HG02943 (cell line): ENCODE data around the gene LIPH.
"Not testable (repeated sequence)": the region's sequence is repeated elsewhere in the genome, so short reads cannot be mapped to it uniquely, and the experiment has no call there.

Source experiments
- ATAC-seq: cut with Tn5 transposase; IDR thresholded peaks from one replicate; pipeline ENCODE4 v1.9.1; 2021; ENCODE audit warnings: mild to moderate bottlenecking, low read depth, moderate library complexity; ENCODE audit not compliant: unreplicated experiment

Gene LIPH

DNA sequence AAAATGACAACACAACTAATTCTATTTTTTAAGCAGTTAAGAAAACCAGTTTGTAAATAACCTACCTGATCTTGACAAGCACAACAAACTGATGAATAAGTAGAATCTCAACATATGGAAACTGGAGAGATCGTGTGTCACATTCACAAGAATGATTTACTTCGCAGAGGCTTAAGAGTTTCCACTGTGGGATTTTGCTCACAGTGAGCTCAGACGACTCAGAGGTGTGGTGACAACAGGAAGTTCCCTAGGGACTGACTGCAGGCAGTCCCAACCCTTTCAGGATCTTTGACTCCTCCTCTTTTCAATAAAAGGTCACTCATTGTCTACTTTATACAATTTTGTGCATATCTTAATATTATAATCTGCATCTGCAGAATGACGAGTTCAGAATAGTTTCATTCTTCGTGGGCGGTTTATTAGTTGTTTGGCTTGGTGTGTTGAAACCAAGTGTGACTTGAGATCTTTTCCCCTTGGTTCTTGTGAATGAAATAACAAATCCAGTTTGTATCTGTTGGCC is at the start of gene LIPH:
Gene LIPH (minus strand): TSS at position 231 of the 520 bp plus-strand sequence. CDS start 117 bp downstream, at position 114.
- peak; percentile 65 for ATAC-seq

DNA sequence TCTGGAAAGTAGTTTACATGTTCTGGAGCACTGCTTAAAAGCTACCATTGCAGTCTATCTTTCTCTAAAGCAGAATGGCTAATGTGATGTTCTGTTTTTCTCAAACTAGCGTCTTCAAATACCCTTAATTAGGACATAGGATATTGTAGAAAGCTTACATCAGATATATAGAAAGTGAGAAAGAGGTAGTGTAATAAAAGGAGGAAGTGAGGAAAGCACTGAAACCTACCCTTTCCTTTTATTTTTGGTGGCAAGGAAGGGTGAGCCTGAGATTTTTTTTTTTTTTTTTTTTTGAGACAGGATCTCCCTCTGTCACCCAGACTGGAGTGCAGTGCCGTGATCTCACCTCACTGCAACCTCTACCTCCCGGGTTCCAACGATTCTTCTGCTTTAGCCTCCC is 43.1 kb upstream of the LIPH start:
- no peak for ATAC-seq

DNA sequence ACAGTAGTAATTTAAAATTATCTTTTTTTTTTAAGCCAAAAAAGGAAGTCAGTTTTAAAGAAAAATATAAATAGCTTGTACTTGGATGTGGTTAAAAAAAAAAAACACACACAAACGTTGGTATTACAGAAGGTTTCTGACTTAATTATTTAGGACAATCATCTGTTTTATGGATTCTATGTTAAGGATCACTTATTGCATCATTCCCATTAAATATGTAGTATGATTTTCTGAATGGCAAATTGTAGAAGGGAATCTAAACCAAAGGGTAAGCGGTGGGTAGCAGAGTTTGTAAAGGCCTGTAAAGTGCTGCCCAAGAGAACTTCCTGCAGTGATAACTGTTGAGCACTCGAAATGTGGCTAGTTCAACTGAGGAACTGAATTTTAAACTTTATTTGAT is 41.7 kb upstream of the LIPH start:
- ATAC-seq, result no peak

DNA sequence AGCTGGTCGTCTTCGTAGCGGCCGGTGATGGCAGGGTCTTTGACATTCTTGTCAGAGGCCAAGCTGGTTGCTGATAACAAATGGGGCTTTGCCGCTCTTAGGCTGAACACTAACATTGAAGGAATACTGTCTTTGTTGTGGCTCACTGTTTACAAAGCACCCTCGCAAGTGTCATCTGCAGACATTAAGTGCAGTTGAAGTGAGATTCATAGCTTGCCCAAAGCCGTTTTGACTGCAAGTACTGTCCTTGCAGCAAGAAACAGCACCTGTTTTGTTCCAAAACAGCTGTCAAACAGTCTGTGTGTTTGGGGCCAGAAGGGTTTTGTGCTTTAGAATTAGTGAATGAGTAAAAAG is 34.3 kb upstream of the LIPH start:
- no peak for ATAC-seq

DNA sequence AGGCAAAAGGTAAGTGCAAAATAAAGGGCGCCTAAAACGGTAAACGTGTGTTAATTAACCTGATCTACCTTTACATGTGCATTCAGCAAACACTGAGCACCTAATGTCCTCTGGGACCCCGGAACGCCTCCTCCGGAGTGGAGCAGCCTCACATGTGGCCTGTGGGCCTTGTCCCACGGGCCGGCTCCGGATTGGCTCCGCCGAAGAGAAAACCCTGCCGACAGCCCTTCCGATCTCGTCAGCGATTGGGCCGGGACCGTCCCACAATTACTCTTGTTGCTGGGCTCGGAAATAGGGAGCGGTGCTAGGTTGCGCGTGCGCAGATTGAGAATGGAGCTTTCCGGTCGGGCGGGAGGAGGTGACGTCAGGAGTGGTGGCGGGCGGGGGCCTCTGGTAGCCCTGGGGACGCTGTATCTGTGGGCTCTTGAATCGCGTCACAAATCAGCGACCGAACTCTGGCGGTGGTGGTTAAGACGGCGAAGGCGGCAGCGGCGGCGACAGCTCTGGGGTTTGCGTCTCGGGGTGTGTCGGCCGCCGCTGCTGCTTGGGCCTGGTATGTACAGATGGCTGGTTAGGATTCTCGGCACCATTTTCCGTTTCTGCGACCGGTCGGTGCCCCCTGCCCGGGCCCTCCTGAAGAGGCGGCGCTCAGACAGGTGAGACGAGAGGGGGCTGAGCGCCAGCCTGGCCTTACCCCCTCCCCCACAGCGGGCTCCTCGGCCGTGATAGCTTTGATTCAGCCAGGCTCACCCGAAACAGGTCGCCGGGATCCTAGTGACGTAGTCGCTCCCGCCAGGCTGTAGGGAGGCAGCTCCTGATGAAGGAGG is 33.7 kb upstream of the LIPH start, which contains the start of gene SENP2:
Gene SENP2 (plus strand): TSS at position 437 of the 827 bp plus-strand sequence. CDS start 119 bp downstream, at position 556.
- peak; percentile 99 for ATAC-seq

DNA sequence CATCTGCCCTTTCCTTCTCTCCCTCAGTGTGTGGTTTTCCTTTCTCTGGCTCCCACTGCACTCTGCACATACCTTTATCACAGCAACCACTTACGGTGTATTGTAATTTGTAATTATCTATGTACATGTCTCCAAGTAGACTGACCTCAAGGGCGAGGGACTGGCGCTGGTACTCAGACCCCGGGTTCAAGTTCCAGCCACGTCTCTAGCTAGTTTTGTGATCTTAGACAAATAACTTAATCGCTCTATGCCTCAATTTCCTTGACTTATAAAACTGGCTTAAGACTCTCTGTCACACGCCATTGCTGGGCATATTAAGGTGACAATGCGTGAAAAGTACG is 33.1 kb upstream of the LIPH start:
- no peak for ATAC-seq

DNA sequence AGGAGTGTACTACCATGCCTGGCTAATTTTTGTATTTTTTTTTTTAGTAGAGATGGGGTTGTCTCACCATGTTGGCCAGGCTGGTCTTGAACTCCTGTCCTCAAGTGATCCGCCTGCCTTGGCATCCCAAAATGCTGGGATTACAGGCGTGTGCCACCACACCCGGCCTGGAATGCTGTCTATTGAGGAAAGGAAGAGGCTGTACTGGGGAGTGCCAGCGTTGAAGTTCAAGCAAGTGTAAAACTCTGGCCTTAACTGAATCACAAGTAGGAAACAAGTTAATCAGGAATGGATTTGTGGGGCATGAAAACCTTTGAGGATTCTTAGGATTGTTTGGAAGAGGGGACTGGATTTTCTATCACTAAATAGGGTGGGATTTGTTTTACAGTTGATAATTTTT is 32.3 kb upstream of the LIPH start:
- ATAC-seq, result no peak

DNA sequence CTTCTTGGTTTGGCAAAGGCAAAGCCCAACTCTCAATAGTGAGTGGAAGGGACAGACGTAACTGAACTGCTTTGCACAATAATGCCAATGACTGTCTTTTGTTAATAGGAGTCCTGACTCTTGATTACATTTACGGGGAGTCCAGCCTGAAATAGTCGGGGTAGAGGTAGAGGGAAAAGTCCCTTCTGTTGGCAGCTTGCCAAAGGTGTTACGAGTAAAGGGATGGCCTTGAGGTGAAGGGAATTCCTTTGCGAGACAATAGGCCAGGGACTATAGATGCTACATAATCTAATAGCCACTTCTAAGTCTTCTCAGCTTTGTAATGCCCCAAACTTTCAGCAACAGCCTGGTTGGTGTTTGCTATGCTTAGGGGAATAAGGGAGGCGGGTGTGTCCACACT is 31.5 kb upstream of the LIPH start:
- no peak for ATAC-seq

DNA sequence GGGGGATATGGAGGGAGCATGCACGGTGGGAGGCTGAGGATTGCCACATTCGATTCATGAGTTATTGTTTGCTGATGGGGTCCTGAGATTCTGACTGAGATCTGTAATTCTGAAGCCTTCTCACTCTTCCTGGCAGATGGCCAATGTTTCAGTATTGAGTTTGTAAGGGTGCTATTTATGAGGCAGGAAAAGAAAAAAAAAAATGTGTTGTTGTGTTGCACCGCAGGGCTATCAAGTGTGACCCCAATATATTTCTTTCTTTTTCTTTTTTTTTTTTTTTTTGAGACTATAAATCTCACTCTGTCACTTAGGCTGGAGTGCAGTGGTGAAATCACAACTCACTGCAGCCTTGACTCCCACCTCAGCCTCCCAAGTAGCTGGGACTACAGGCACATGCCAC is 30.5 kb upstream of the LIPH start:
- no peak for ATAC-seq

DNA sequence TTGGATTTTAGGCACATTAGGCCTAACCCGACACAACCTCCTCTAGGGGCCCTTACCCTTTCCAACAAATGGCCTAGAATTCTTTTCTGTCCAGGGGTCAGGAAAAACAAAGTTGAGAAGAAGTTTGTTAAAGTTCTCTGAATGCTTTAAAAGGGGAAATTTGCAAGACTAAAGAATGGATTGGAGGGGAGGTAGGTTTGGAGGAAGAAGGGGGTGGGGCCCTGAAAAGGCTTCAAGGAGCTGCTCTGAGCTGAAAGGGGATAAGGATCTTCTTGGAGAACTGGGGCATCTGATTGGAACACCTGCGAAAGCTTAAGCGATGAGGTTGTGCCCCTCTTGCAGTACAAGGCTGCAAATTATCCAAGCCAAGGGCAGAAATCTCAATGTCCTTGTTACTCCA is 29.8 kb upstream of the LIPH start:
- ATAC-seq, result no peak

DNA sequence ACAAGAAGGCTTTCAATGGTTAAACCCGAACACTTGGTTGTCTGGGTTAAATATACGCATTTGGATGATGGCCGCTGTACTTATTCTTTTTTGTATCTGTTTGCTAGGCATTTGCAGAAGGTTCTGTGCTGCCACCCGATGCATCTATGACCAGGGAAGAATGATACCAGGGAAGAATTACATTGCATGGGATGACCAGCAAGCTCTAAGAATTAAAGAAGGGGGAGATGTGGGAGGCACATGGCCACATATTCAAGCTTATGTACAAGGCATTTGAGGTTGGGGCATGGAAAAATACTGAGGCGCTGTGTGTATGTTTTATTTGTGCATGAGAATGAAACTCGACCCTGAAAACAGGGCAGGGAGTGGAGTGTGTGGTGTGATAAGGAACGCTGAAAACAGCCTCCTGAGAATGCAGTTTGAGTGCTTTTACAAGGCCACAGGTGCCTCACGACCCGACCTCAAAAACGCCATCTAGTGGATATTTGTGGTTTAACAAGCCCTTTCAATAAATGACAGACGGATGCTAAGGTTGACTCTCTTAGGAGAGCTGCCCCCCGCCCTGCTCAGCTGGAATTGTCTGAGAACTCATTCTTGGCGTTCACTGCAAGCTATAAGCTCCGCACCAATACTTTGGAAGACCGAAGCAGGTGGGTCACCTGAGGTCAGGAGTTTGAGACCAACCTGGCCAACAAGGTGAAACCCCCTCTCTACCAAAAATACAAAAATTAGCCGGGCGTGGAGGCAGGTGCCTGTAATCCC is 22.9 kb upstream of the LIPH start:
- peak; percentile 82 for ATAC-seq

DNA sequence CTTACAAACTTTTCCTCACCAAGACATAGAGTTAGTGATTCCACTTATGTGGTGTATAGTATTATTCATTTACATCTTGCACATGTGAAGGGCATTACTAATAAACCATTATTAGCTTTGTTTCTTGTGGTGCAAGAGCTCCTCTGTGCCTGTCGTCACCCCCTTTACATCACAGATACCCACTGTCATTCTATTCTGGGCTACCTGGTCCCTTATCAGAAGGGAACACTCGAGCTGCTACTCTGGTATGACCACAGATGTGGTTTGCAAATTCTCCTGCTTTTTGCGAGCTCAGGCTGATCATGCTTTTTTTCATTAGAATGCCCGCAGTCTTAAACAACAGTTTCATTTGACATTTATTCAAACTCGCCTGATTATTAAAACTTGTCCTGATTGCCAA is 19.8 kb upstream of the LIPH start:
- no peak for ATAC-seq

DNA sequence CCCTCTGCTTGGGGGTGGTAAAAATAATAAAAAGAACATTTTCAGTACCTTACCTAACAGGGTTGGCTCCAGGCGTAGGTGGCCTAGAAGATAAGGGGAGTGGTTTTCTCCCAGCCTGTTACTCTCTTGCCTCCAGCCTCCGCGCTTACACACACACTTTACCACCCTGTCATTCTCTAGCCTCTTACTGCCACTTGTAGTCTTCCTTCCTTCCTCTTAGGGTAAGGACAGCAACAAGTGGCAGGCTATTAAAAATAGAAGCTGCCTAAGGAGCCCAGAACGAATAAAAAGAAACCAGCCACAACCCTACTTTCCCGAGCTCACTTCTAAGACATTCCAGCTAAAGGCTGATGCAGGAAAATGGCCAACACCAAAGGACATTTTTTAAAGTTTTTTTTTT is 9.6 kb upstream of the LIPH start:
- no peak for ATAC-seq

DNA sequence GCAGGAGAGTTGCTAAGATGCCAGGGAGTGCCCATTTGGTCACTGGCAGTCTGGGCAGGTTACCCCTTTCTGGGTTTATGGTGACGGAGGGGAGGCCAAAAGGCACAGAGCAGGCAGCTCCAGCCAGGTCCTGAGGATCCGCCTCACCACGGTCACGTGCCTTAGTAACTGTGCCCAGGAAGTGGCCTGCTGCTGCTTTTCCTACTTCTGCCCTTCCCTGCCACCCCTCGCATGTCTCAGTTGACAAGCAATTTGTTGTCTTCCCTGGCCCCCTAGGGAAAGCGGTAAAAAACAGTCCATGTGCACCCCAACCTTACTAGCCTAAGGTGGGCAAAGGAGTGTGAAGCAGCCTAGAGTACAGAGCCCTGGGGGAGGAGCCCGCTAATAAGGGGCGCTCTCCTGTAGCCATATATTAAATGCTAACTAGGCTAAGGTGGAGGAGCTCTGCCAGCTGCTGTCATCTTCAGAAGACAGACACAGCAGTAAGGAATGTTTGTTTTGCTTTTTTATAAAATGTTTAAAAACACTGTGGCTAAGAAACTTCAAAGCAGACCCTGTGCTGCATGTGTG is 9.1 kb upstream of the LIPH start:
- ATAC-seq, result no peak

DNA sequence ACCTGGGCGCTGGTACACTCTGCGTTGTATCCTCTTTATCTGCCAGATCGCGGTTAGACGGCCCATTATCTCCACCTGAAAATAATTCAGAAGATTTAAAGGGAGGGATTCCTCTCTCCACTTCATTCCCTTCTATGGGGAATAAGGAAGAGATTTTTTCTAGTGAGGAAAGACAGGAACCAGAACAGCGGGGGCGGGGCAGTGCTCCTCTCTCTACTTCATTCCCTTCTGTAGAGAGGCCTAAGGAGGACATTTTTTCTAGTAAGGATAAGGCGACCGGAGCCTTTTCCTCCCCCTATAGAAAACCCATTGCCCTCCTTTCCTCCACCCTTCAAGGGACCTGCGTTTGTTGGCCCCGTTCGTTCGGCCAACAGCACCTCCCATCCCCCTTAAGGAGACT is 8.3 kb upstream of the LIPH start:
- ATAC-seq, result no peak

DNA sequence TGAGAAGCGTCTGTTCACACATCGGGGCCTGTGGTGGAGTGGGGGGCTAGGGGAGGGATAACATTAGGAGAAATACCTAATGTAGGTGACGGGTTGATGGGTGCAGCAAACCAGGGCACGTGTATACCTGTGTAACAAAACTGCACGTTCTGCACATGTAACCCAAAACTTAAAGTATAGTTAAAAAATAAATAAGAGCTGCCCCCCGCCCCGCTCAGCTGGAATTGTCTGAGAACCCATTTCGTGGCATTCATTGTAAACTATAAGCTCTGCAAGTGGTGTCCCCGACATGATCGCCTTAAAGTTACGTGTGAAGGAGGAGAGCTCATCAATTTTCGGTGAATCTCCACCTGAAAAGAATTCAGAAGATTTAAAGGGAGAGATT is 7.3 kb upstream of the LIPH start:
- ATAC-seq, result no peak

DNA sequence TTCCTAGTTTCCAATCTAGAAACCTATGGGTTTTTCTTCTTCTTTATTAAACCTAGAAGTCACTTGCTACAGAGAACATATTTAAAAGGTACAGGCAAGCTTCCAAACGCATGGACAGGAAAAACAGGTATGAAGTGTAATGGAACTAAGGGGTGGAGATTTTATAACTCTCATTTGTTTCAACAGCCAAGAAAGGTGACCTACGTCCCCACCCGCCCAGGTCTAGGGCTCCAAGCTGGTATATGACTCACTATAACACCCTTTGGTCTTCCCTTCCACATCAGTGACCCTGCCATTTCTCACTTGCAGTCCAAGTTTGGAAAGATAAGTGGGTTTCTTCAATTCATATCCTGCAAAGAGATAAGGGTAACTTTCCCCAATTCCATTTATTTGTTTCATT is 6.0 kb upstream of the LIPH start:
- no peak for ATAC-seq

DNA sequence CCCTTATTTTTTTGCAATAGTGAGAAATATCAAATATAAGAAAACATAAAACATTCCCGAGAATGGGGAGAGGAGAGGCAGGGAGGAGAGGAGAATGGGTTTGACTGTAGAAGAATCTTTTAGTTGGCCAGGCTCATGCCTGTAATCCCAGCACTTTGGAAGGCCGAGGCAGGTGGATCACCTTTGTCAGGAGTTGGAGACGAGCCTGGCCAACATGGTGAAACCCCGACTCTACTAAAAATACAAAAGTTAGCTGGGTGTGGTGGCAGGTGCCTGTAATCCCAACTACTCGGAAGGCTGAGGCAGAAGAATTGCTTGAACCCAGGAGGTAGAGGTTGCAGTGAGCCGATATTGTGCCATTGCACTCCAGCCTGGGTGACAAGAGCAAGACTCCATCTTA is 4.3 kb upstream of the LIPH start:
- not testable (repeated sequence) for ATAC-seq

DNA sequence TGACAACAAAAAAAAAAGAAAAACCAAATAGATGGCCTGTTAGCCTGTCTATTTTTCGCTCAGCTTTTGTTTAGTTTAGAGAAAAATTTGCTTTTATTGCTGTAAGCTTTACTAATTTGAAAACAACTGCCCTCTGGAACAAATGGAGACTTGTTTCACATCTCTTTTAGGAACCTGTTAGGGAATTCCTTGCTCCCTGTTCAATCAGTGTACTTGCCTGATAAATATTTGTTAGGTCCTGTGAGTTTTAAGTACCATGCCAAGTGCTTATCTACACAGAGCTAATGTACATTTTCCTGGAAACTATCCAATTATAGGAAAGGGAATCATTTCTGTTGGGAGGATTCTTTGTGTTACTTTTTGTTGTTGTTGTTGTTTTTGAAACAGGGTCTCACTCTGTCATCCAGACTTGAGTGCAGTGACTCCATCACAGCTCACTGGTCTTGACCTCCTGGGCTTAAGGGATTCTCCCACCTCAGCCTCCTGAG is 3.5 kb upstream of the LIPH start:
- no peak for ATAC-seq

DNA sequence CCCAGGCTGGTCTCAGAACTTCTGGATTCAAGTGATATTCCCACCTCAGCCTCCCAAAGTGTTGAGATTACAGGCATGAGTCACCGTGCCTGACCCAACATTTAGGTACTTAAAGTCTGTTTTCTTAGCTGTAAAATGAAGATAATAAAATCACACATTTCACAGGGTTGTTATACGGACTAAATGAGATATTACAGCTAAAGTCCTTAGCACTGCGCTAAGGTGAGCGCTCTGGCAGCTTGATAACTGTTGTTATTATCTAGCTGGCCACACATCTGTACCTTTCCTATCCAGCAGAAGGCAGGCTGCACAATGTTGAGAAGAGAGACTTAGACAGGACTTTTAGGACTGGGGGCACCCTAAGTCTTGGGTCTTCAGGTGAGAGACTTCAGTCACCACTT is 2.7 kb upstream of the LIPH start:
- no peak for ATAC-seq

DNA sequence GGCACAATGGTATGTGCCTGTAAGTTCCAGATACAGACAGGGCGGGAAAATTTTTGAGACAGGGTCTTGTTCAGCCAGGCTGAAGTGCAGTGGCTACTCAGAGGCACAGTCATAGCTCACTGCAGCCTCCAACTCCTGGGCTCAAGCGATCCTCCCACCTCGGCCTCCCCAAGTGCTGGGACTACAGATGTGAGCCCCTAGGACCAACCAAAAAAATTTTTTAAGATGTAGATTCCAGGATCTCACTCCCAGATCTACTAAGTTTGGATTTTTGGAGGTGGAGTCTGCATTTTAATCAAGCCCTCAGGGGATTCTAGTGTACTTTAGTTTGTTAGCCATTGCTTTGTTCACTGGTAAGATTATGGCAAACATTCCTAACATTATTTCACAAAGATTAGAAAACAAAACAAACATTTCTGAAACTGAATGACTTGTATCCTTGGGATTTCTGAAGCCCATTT is 2.7 kb downstream of the LIPH start:
- ATAC-seq, result no peak
